PFSK-1 (cell line): ENCODE measurements around the gene ADGRA1.

Experiments
- FOXP2 ChIP-seq: optimal IDR thresholded peaks from 2 replicates; pipeline ENCODE3; 2011; ENCODE audit warnings: borderline replicate concordance, control low read depth, inconsistent platforms; ENCODE audit not compliant: insufficient read depth; ENCODE audit errors: extremely low read length, extremely low read depth
- POLR2AphosphoS5 ChIP-seq: IDR thresholded peaks from 2 replicates; pipeline ENCODE4 v1.6.1; 2012; ENCODE audit warnings: low read depth, mild to moderate bottlenecking, control low read depth, low read length, moderate library complexity
- SIN3A ChIP-seq: IDR thresholded peaks from 2 replicates; pipeline ENCODE4 v1.6.1; 2012; ENCODE audit warnings: mild to moderate bottlenecking, low read length, moderate library complexity, borderline replicate concordance; ENCODE audit not compliant: insufficient read depth
- TAF1 ChIP-seq: IDR thresholded peaks from 2 replicates; pipeline ENCODE4 v1.6.1; 2012; ENCODE audit warnings: low read length, control low read depth, borderline replicate concordance; ENCODE audit not compliant: insufficient read depth
- TF ChIP-seq, protein P1 (sequence below), 2 experiments: IDR thresholded peaks; 2 replicates each; pipeline versions ENCODE4 v1.6.1 to v1.8.0; 2011 to 2012; ENCODE audit warnings: low read depth in 2 of 2, low read length in 2 of 2, control low read depth in 1 of 2, inconsistent platforms in 1 of 2, mild to moderate bottlenecking in 1 of 2, moderate library complexity in 1 of 2; ENCODE audit not compliant: insufficient read depth in 1 of 2

DNA sequence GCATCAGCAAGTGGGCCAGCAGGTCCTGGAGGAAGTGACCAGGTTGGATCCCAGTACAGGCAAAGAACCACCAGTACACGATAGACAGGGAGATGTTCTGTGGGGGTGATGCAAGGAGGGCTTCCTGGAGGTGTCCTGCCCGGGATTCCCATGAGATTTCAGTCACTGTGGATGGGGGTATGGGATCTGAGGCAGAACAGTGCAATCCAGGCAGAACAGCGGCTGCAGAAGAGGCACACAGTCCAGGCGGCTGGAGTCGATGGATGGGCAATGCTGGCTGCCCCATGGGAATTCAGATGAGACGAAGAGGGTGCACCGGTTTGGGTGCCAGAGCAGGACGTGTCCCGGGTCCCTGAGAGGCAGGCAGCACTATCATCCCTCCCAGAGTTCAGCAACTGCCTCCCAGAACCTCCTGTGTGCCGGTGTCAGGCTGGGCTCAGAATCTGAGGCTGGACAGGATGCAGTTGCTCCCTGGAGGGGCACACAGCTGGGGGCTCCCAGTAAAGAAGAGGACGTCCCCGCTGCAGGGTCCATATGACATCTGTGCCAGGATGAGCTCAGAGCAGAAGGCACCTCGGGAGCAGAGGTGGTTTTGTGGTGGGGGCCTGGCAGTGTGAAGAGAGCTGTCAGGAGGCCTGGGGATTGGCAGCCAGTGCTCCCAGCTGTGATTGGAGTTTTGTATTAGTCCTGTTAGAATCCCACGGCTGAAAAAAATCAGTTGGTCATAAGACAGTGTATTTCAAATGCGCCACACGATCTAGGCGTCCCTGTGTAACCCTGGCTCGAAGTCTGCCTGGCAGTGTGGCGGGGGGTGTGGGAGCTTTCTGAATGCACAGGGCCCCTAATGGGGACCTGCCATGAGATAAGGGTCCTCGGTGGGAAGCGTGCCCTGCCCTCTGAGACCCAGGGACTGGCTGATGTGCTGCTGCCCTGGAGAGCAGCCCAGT is 75.5 kb downstream of the ADGRA1 start:
- TF ChIP-seq POLR2AphosphoS5 (no peak), FOXP2 (no peak), TAF1 (no peak), SIN3A (no peak)
- TF ChIP-seq, protein P1, sequence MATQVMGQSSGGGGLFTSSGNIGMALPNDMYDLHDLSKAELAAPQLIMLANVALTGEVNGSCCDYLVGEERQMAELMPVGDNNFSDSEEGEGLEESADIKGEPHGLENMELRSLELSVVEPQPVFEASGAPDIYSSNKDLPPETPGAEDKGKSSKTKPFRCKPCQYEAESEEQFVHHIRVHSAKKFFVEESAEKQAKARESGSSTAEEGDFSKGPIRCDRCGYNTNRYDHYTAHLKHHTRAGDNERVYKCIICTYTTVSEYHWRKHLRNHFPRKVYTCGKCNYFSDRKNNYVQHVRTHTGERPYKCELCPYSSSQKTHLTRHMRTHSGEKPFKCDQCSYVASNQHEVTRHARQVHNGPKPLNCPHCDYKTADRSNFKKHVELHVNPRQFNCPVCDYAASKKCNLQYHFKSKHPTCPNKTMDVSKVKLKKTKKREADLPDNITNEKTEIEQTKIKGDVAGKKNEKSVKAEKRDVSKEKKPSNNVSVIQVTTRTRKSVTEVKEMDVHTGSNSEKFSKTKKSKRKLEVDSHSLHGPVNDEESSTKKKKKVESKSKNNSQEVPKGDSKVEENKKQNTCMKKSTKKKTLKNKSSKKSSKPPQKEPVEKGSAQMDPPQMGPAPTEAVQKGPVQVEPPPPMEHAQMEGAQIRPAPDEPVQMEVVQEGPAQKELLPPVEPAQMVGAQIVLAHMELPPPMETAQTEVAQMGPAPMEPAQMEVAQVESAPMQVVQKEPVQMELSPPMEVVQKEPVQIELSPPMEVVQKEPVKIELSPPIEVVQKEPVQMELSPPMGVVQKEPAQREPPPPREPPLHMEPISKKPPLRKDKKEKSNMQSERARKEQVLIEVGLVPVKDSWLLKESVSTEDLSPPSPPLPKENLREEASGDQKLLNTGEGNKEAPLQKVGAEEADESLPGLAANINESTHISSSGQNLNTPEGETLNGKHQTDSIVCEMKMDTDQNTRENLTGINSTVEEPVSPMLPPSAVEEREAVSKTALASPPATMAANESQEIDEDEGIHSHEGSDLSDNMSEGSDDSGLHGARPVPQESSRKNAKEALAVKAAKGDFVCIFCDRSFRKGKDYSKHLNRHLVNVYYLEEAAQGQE (IDR thresholded peaks at IDR 0.05; ENCODE audit: insufficient read depth in 1 of 2, low read depth in 2 of 2, low read length in 2 of 2), result no peak
